ENCODE data around the gene SMIM30. TPM values are rescaled to one million over a fixed set of nuclear protein-coding genes. Genes with fewer than 3 reads are reported as not detected.

Gene SMIM30
- total and polyA plus RNA-seq, 10 of the 15 experiments (the other 5 are each of a cell fraction or from before 2014, with no cell fraction given), result 42.2 to 258 (median 96.9) TPM

GRCh38 chr7:113119429-113119828, 1.1 kb upstream of the SMIM30 start:
- H3K4me1 ChIP-seq (ENCODE audit: control insufficient read depth, insufficient read depth, low read length), result no peaks in the 10 kb centered on the region
- H2AFZ ChIP-seq (ENCODE audit: control insufficient read depth, low read depth, low read length), result no peak overlapping the region; the same call in 1 of the 2 replicates
- H3K27ac ChIP-seq (ENCODE audit: control insufficient read depth, insufficient read depth), result no peak overlapping the region
- no peak for ATAC-seq
- FAIRE-seq, result no peak
- BruUV-seq (replicated peaks), result no TSS peak
- H3K36me3 ChIP-seq (ENCODE audit: control insufficient read depth in 2 of 2, insufficient read depth in 2 of 2, low read length in 1 of 2), result no peaks in the 10 kb centered on the region
- ChIA-PET CTCF (interaction anchor here (0.9 to 1.7 kb wide), 2 partner anchors 25 to 40 kb away, joined by 3 to 6 read pairs; no protein-coding TSS in a partner anchor), SMC1A (ENCODE audit: uncharacterized antibody, unreplicated experiment) (interaction anchor here (0.8 to 1.4 kb wide), 4 partner anchors 11 to 185 kb away, joined by 3 to 5 read pairs (median 4); no protein-coding TSS in a partner anchor), POLR2A (interaction anchor here (1.2 kb wide), 1 partner anchor 180 kb away, joined by 4 read pairs; a partner anchor contains a TSS), RAD21 (ENCODE audit: unreplicated experiment) (no interaction called here)
- peaks cover 3% of the 10 kb centered on the region for H3K79me2 ChIP-seq (ENCODE audit: control insufficient read depth, insufficient read depth, low read length)
- no peak for DNase-seq (ENCODE audit: low read depth, low spot score)
- intact Hi-C loops (cut with micrococcal nuclease; ENCODE audit: unreplicated experiment) (loop anchor here (10.0 kb wide), 2 partner anchors 185 to 665 kb away; partner anchors contain the start of gene IFRD1), in situ Hi-C loops (cut with MboI) (no loop called here)
- no peaks in the 10 kb centered on the region for H4K20me1 ChIP-seq (ENCODE audit: control insufficient read depth, insufficient read depth)
- no peaks in the 10 kb centered on the region for H3K9me3 ChIP-seq (replicated peaks; ENCODE audit: control insufficient read depth, insufficient read depth, low read length)
- no peak overlapping the region for H3K4me2 ChIP-seq (ENCODE audit: control insufficient read depth, insufficient read depth)
- H3K4me3 ChIP-seq, result no peak overlapping the region
- H3K9ac ChIP-seq (ENCODE audit: control insufficient read depth, insufficient read depth, low read length), result no peak overlapping the region
- H3K27me3 ChIP-seq (replicated peaks in 1 of 2; ENCODE audit: control insufficient read depth in 2 of 2, insufficient read depth in 2 of 2, low read length in 1 of 2), result no peaks in the 10 kb centered on the region
- WGBS (ENCODE audit: insufficient coverage, insufficient replicate concordance, low lambda C conversion rate, missing lambda C conversion rate), result 82% methylated on average over 6 of the region's 6 CpGs
- TF ChIP-seq CBX3 (IDR thresholded peaks at IDR 0.05; ENCODE audit: borderline replicate concordance, low read depth) (no peak), RAD21 (IDR thresholded peaks at IDR 0.05; ENCODE audit: insufficient read depth, low read depth, low read length) (no peak), NFIC (IDR thresholded peaks at IDR 0.05; ENCODE audit: low read depth, low read length) (no peak), BMI1 (IDR thresholded peaks at IDR 0.05; ENCODE audit: borderline replicate concordance) (no peak), LARP7 (IDR thresholded peaks at IDR 0.05) (no peak), SP1 (IDR thresholded peaks at IDR 0.05; ENCODE audit: low read depth, low read length) (no peak), EP300 (IDR thresholded peaks at IDR 0.05; ENCODE audit: borderline replicate concordance in 1 of 2, control insufficient read depth in 1 of 2, low read depth in 2 of 2, low read length in 2 of 2) (no peak), NRF1 (conservative IDR thresholded peaks at IDR 0.05; ENCODE audit: low read depth, low read length) (no peak), ZNF592 (IDR thresholded peaks at IDR 0.05) (no peak), ZBTB4 (CRISPR knock-in tag; IDR thresholded peaks at IDR 0.05) (no peak), CHD1 (IDR thresholded peaks at IDR 0.05; ENCODE audit: low read depth, low read length) (no peak), HDAC2 (IDR thresholded peaks at IDR 0.05) (no peak), CEBPZ (IDR thresholded peaks at IDR 0.05; ENCODE audit: low read depth, low read length) (no peak), MTA2 (IDR thresholded peaks at IDR 0.05; ENCODE audit: low read depth) (no peak), SMAD5 (IDR thresholded peaks at IDR 0.05; ENCODE audit: low read depth) (no peak)
